Activated B cell treated with CpG ODN at 0.5 μM for 24 hours (primary cell): ENCODE data around the gene SLC8A1. TPM values are rescaled to one million over a fixed set of nuclear protein-coding genes. Genes with fewer than 3 reads are reported as not detected.

Source experiments
- ATAC-seq: fragments of 200-7000 bp; cut with Tn5 transposase; one replicate; pipeline ENCODE4 v1.10.0; 2021; ENCODE audit warnings: low read depth, mild to moderate bottlenecking, moderate library complexity
- CTCF ChIA-PET: fragments of 350-600 bp; sonication (Branson Sonifier 250); formaldehyde crosslinking; loops from one replicate; lab custom pipeline; 2021; ENCODE audit warnings: antibody characterized with exemption; lab: Charles Lee
- POLR2A ChIA-PET: fragments of 350-600 bp; sonication (Branson Sonifier 250); formaldehyde crosslinking; loops from one replicate; lab custom pipeline; 2021; ENCODE audit warnings: antibody characterized with exemption; lab: Charles Lee
- DNase-seq: peaks from one replicate; pipeline ENCODE4 v3.0.0; 2022
- H3K27ac Mint-ChIP-seq: one replicate; pipeline ENCODE4 v1.8.0; 2020; ENCODE audit warnings: mixed read lengths
- H3K27me3 Mint-ChIP-seq: one replicate; pipeline ENCODE4 v1.8.0; 2021; ENCODE audit warnings: mixed read lengths
- H3K36me3 Mint-ChIP-seq: one replicate; pipeline ENCODE4 v1.8.0; 2021; ENCODE audit warnings: low read depth, mixed read lengths
- H3K4me1 Mint-ChIP-seq: one replicate; pipeline ENCODE4 v1.8.0; 2021; ENCODE audit warnings: mixed read lengths
- H3K4me3 Mint-ChIP-seq: one replicate; pipeline ENCODE4 v1.8.0; 2020; ENCODE audit warnings: mild to moderate bottlenecking, mixed read lengths
- H3K9me3 Mint-ChIP-seq: one replicate; pipeline ENCODE4 v1.8.0; 2020; ENCODE audit warnings: mixed read lengths
- CTCF ChIP-seq: fragments of 200-600 bp; IDR thresholded peaks from one replicate; pipeline ENCODE4 v1.8.0; 2022; ENCODE audit warnings: antibody characterized with exemption, mild to moderate bottlenecking
- intact Hi-C: fragments of 100-400 bp; cut with micrococcal nuclease; formaldehyde crosslinking; loops from one replicate; pipeline ENCODE4 v1.15.1; 2024
- total RNA-seq: library from RNA; stranded (reverse); gene quantifications from 2 replicates; pipeline ENCODE4 v1.2.3, GENCODE V29; 2022

Gene SLC8A1
- total RNA-seq, 1 donor from 2014 or later, result 0.04 TPM

GRCh38 chr2:40271094-40271493 is 180.8 kb downstream of the SLC8A1 start:
- Mint-ChIP-seq H3K27me3 (no peaks in the 10 kb centered on the region), H3K4me1 (no peaks in the 10 kb centered on the region), H3K4me3 (no peak overlapping the region), H3K27ac (no peak overlapping the region), H3K36me3 (no peaks in the 10 kb centered on the region), H3K9me3 (no peaks in the 10 kb centered on the region)
- ChIA-PET POLR2A (no interaction called here), CTCF (no interaction called here)
- intact Hi-C loops, result no loop called here
- ATAC-seq (no peak), DNase-seq (no peak)
- no peak for TF ChIP-seq CTCF

- Mint-ChIP-seq H3K27me3 (no peaks in the 10 kb centered on the region), H3K36me3 (no peaks in the 10 kb centered on the region), H3K4me3 (no peak overlapping the region), H3K4me1 (no peaks in the 10 kb centered on the region), H3K9me3 (no peaks in the 10 kb centered on the region), H3K27ac (no peak overlapping the region)
- TF ChIP-seq CTCF, result no peak
- ChIA-PET CTCF (no interaction called here), POLR2A (no interaction called here)
- intact Hi-C loops, result no loop called here
- no peak for DNase-seq
- no peak for ATAC-seq
These were observed 181.5 kb downstream of the SLC8A1 start for GRCh38 chr2:40270372-40270771.

- no peak overlapping the region for H3K4me3 Mint-ChIP-seq
- no peaks in the 10 kb centered on the region for H3K9me3 Mint-ChIP-seq
- no peak for ATAC-seq
- H3K27me3 Mint-ChIP-seq, result no peaks in the 10 kb centered on the region
- ChIA-PET POLR2A (no interaction called here), CTCF (no interaction called here)
- DNase-seq, result no peak
- no peak for TF ChIP-seq CTCF
- intact Hi-C loops, result no loop called here
- H3K27ac Mint-ChIP-seq, result no peak overlapping the region
- H3K4me1 Mint-ChIP-seq, result no peaks in the 10 kb centered on the region
- H3K36me3 Mint-ChIP-seq, result no peaks in the 10 kb centered on the region
These were observed 183.3 kb downstream of the SLC8A1 start for GRCh38 chr2:40268566-40268965.

- Mint-ChIP-seq H3K4me1 (no peaks in the 10 kb centered on the region), H3K4me3 (no peak overlapping the region), H3K36me3 (no peaks in the 10 kb centered on the region), H3K9me3 (no peaks in the 10 kb centered on the region), H3K27ac (no peak overlapping the region), H3K27me3 (no peaks in the 10 kb centered on the region)
- no peak for ATAC-seq
- TF ChIP-seq CTCF, result no peak
- CTCF ChIA-PET, result no interaction called here
- DNase-seq, result no peak
- POLR2A ChIA-PET, result no interaction called here
- intact Hi-C loops, result no loop called here
These were observed 185.7 kb downstream of the SLC8A1 start for GRCh38 chr2:40266201-40266600.

- Mint-ChIP-seq H3K9me3 (no peaks in the 10 kb centered on the region), H3K4me3 (no peak overlapping the region), H3K27ac (no peak overlapping the region), H3K36me3 (no peaks in the 10 kb centered on the region), H3K27me3 (no peaks in the 10 kb centered on the region), H3K4me1 (no peaks in the 10 kb centered on the region)
- POLR2A ChIA-PET, result no interaction called here
- CTCF ChIA-PET, result no interaction called here
- no peak for TF ChIP-seq CTCF
- ATAC-seq (no peak), DNase-seq (no peak)
- intact Hi-C loops, result no loop called here
These were observed 186.3 kb downstream of the SLC8A1 start for GRCh38 chr2:40265602-40266001.
